Large intestine (tissue), 3 donors: ENCODE measurements around the gene CCL26. TPM values are rescaled to one million over a fixed set of nuclear protein-coding genes. Genes with fewer than 3 reads are reported as not detected.
"Not testable (repeated sequence)": the region's sequence is repeated elsewhere in the genome, so short reads cannot be mapped to it uniquely, and the experiment has no call there.

Experiments used
- DNase-seq, 2 donors: peaks; one replicate each; pipeline versions ENCODE4 v3.0.0 to v3.0.0-alpha.2; 2013
- H3K27ac ChIP-seq: one replicate; pipeline ENCODE4 v1.5.1; 2013; ENCODE audit warnings: low read length
- H3K27me3 ChIP-seq: 2 replicates; pipeline ENCODE4 v1.6.1; 2013; ENCODE audit warnings: low read length; ENCODE audit not compliant: control insufficient read depth, insufficient read depth
- H3K36me3 ChIP-seq: 2 replicates; pipeline ENCODE4 v1.6.1; 2013; ENCODE audit warnings: low read length; ENCODE audit not compliant: control insufficient read depth, insufficient read depth
- H3K4me1 ChIP-seq: one replicate; pipeline ENCODE4 v1.6.1; 2013; ENCODE audit warnings: low read length; ENCODE audit not compliant: control insufficient read depth, insufficient read depth
- H3K4me3 ChIP-seq: one replicate; pipeline ENCODE4 v1.5.1; 2013; ENCODE audit warnings: low read length
- H3K9me3 ChIP-seq: one replicate; pipeline ENCODE4 v1.6.1; 2013; ENCODE audit warnings: mild to moderate bottlenecking, low read depth, low read length, moderate library complexity; ENCODE audit not compliant: control insufficient read depth
- WGBS: methylation state at CpG from one replicate; pipeline ENCODE4 v1.1.5; 2013; ENCODE audit warnings: low lambda C conversion rate; ENCODE audit not compliant: insufficient coverage; 5-methylcytosine and 5-hydroxymethylcytosine counted together
- polyA plus RNA-seq: library from polyadenylated mRNA; unstranded; fragments of 120-200 nt; gene quantifications from one replicate; pipeline ENCODE4 v1.2.1, GENCODE V29; 2013

The CCL26 gene
- polyA plus RNA-seq, 1 donor = 0.12 TPM

DNA sequence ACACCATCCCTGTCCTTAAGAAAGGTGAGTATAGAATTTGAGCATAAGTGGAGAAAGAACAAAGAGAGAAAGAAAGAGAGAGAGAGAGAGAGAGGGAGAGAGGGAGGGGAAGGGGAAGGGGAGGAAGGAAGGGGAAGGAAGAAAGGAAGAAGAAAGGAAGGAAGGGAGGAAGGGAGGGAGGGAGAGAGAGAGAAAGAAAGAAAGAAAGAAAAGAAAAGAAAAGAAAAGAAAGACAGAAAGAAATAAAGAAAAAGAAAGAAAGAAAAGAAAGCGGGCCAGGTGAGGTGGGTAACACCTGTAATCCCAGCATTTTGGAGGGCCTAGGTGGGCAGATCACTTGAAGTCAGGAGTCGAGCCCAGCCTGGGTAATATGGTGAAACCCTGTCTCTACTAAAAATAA lies 21.7 kb upstream of the CCL26 start:
- Histone ChIP-seq H3K36me3 (no peaks in the 10 kb centered on the region), H3K4me3 (no peak overlapping the region), H3K27me3 (no peaks in the 10 kb centered on the region), H3K9me3 (no peaks in the 10 kb centered on the region), H3K4me1 (no peaks in the 10 kb centered on the region), H3K27ac (no peak overlapping the region)
- DNase-seq = no peak
- WGBS = 100% methylated on average over 1 of the region's 2 CpGs

DNA sequence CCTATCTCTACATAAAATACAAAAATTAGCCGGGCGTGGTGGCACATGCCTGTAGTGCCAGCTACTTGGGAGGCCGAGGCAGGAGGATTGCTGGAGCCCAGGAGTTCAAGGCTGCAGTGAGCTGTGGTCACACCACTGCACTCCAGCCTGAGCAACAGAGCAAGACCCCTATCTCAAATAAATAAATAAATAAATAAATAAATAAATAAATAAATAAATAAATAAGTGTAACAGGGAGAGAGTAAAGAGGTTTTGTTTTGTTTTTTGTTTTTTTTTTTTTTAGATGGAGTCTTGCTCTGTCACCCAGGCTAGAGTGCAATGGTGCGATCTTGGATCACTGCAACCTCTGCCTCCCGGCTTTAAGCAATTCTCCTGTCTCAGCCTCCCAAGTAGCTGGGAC lies 20.6 kb upstream of the CCL26 start:
- H3K27ac ChIP-seq, H3K36me3 ChIP-seq, H3K4me3 ChIP-seq, H3K27me3 ChIP-seq, H3K4me1 ChIP-seq, H3K9me3 ChIP-seq, DNase-seq: not testable (repeated sequence)
- no CpG with 5 or more reads among the region's 5 CpGs for WGBS

DNA sequence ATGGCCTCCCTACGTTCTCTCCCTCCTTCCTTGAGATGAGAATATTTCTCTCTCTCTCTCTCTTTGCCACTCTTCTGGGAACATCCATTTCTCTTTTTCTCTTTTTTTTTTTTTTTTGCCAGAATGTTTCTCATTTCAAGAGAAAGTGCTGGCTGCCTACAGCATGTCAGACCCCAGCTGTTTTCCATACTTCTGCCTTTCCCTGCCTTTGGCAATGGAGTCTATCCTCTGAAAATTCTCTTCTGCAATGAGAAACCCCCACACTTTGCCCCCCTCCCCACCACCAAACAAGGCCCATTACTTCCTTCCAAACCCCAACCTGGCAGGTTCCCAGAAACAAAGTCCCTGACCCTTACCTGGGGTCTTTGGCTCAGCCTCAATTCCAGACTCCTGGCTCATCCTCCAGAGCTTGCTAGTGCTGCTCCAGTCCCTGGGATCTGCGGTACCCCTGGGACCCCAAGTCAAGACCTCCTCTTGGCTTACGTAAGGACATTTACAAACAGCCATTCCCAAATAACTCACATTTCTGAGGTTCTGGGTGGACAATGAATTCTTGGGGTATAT lies 17.4 kb upstream of the CCL26 start:
- WGBS = 88% methylated on average over 2 of the region's 3 CpGs
- Histone ChIP-seq H3K36me3 (no peaks in the 10 kb centered on the region), H3K27me3 (no peaks in the 10 kb centered on the region), H3K4me1 (no peaks in the 10 kb centered on the region), H3K9me3 (no peaks in the 10 kb centered on the region), H3K4me3 (no peak overlapping the region), H3K27ac (no peak overlapping the region)
- no peak for DNase-seq

DNA sequence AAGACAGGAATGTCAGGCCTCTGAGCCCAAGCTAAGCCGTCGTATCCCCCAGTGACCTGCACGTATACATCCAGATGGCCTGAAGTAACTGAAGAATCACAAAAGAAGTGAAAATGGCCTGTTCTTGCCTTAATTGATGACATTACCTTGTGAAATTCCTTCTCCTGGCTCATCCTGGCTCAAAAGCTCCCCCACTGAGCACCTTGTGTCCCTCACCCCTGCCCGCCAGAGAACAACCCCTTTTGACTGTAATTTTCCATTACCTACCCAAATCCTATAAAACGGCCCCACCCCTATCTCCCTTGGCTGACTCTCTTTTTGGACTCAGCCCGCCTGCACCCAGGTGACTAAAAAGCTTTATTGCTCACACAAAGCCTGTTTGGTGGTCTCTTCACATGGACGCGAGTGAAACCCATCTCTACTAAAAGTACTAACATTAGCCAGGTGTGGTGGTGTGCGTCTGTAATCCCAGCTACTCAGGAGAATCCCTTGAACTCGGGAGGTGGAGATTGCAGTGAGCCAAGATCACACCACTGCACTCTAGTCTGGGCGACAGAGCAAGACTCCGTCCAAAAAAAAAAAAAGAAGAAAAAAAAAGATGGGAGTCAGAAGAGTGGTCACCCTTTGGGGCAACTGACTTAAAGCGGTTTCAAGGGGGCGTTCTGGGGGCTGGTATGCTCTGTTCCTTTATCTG lies 16.3 kb upstream of the CCL26 start:
- not testable (repeated sequence) for H3K9me3 ChIP-seq, H3K4me3 ChIP-seq, H3K4me1 ChIP-seq, H3K27ac ChIP-seq, DNase-seq, H3K27me3 ChIP-seq, H3K36me3 ChIP-seq
- 50% methylated on average over 2 of the region's 14 CpGs for WGBS

DNA sequence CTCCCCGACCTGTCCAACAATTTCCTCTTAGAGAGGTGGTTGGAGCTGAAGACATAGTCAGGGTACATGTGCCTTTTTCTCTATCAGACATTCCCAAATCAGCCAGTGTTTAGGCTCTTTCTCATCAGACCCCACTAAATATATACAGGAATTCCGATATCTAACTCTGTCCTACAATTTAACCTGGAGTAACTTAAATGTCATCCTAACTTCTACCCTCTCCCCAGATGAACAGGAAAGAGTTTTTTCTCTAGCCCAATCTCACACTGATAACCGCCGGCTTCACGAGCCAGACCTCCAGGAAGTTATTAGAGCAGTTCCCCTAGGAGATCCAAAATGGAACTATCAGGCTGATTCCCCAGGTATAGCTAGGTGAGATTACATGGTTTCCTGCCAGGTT lies 11.0 kb upstream of the CCL26 start:
- not testable (repeated sequence) for H3K36me3 ChIP-seq, H3K9me3 ChIP-seq
- no CpG with 5 or more reads among the region's 5 CpGs for WGBS

DNA sequence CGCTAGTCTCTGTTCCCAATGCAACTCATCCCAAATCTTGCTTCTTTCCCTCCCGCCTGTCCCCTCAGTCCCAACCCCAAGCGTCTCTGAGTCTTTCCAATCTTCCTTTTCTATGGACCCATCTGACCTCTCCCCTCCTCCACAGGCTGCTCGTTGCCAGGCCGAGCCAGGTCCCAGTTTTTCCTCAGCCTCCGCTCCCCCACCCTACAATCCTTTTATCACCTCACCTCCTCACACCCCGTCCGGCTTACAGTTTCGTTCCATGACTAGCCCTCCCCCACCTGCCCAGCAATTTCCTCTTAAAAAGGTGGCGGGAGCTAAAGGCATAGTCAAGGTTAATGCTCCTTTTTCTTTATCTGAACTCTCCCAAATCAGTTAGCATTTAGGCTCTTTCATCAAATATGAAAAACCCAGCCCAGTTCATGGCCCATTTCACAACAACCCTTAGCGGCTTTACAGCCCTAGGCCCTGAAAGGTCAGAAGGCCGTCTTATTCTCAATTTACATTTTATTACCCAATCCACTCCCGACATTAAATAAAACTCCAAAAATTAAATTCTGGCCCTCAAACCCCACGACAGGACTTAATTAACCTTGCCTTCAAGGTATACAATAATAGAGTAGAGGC lies 8.7 kb upstream of the CCL26 start:
- not testable (repeated sequence) for DNase-seq, H3K27me3 ChIP-seq, H3K4me1 ChIP-seq, H3K9me3 ChIP-seq, H3K27ac ChIP-seq, H3K4me3 ChIP-seq, H3K36me3 ChIP-seq
- 26% methylated on average over 3 of the region's 14 CpGs for WGBS

More for the DNA sequence above, 11.0 kb upstream of the CCL26 start:
- not testable (repeated sequence) for H3K27ac ChIP-seq, H3K27me3 ChIP-seq, H3K4me3 ChIP-seq, DNase-seq, H3K4me1 ChIP-seq

DNA sequence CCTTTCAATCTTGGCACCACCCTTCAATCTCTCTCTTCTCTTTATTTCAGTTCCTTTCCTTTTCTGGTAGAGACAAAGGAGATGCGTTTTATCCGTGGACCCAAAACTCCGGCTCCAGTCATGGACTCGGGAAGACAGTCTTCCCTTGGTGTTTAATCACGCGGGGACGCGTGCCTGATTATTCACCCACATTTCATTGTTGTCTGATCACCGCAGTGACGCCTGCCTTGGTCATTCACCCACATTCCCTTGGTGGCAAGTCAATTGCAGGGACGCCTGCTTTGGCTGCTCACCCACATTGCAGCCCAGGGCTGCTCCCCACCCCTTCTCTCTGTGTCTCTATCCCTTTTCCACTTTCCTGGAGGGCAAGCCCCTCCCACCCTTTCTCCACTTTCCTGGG lies 7.5 kb upstream of the CCL26 start:
- H3K4me1 ChIP-seq, H3K27ac ChIP-seq, DNase-seq, H3K9me3 ChIP-seq, H3K27me3 ChIP-seq, H3K4me3 ChIP-seq, H3K36me3 ChIP-seq: not testable (repeated sequence)
- 100% methylated on average over 1 of the region's 11 CpGs for WGBS

DNA sequence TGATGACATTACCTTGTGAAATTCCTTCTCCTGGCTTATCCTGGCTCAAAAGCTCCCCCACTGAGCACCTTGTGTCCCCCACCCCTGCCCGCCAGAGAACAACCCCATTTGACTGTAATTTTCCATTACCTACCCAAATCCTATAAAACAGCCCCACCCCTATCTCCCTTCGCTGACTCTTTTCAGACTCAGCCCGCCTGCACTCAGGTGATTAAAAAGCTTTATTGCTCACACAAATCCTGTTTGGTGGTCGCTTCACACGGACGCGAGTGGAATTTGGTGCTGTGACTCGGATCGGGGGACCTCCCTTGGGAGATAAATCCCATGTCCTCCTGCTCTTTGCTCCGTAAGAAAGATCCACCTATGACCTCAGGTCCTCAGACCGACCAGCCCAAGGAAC lies 7.0 kb upstream of the CCL26 start:
- not testable (repeated sequence) for DNase-seq, H3K9me3 ChIP-seq, H3K36me3 ChIP-seq, H3K4me3 ChIP-seq, H3K27ac ChIP-seq, H3K4me1 ChIP-seq, H3K27me3 ChIP-seq
- 33% methylated on average over 2 of the region's 11 CpGs for WGBS

DNA sequence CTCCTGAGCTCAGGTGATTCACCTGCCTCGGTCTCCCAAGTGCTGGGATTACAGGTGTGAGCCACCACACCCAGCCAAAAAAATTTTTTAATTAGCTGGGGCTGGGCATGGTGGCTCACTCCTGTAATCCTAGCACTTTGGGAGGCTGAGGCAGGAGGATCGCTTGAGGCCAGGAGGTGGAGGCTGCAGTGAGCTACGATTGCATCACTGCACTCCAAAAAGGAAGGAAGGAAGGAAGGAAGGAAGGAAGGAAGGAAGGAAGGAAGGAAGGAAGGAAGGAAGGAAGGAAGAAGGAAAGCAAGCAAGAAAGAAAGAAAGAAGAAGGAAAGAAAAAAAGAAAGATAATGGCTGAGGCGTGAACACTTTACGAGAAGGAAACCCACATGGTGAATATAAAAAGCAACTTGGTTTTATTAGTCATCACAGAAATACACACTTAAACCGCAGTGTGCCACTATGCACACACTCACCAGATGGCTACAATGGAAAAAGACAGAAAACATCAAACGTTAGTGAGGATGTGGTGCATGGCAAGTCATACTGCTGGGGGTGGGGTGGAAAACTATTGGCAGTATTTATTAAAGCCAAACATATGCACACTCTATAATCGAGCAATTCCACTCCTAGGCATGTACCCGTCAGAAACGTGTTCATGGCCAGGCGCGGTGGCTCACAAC lies 4.4 kb upstream of the CCL26 start:
- Histone ChIP-seq H3K27ac (no peak overlapping the region), H3K4me1 (no peaks in the 10 kb centered on the region), H3K36me3 (no peaks in the 10 kb centered on the region), H3K9me3 (no peaks in the 10 kb centered on the region), H3K27me3 (peaks cover 3% of the 10 kb centered on the region), H3K4me3 (no peak overlapping the region)
- no peak for DNase-seq
- 100% methylated on average over 2 of the region's 12 CpGs for WGBS

DNA sequence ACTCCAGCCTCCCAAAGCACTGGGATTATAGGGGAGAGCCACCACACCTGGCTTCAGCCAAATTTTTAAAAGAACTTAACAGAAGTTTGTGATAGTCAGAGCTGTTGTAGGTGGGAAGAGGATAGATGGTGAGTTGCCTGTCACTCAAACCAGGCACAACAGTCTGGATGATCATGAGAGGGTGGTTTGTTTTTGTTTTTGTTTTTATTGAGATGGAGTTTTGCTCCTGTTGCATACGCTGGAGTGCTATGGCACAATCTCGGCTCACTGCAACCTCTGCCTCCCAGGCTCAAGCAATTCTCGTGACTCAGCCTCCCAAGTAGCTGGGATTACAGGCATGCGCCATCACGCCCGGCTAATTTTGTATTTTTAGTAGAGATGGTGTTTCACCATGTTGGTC lies 1.9 kb upstream of the CCL26 start:
- not testable (repeated sequence) for H3K27me3 ChIP-seq, H3K9me3 ChIP-seq, H3K4me3 ChIP-seq, H3K27ac ChIP-seq, H3K36me3 ChIP-seq, DNase-seq, H3K4me1 ChIP-seq
- 78% methylated on average over 2 of the region's 6 CpGs for WGBS
